ENCODE data around the gene CASR.

Gene CASR

DNA sequence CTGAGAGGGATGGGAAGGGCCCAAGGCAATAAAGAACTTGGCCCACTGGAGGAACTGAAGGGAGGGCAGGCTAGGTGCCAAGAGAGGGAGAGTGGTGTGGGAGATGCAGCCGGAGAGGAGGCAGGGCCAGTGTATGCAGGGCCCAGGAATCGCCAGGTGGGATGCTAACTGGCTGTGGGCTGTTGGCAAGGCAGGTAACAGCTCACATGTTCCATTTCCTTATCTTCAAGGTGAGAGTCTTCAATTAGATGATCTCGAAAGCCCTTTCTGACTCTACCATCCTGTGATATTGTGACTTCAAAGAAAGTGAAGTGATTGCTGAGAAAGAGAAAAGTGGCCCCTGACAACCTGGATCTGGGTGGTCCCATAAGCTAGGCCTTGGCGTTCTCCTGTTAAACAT, 49.0 kb downstream of the CASR start (continued):
- TF ChIP-seq ZNF518A (tag by site-specific recombination; conservative IDR thresholded peaks at IDR 0.05; ENCODE audit: low read depth) = no peak

GRCh38 chr3:122233101-122233952, 49.9 kb downstream of the CASR start:
- H3K4me1 ChIP-seq (ENCODE audit: control insufficient read depth, insufficient read depth, low read length) = no peaks in the 10 kb centered on the region
- POLR2A ChIA-PET = no interaction called here
- CTCF ChIA-PET = no interaction called here

DNA sequence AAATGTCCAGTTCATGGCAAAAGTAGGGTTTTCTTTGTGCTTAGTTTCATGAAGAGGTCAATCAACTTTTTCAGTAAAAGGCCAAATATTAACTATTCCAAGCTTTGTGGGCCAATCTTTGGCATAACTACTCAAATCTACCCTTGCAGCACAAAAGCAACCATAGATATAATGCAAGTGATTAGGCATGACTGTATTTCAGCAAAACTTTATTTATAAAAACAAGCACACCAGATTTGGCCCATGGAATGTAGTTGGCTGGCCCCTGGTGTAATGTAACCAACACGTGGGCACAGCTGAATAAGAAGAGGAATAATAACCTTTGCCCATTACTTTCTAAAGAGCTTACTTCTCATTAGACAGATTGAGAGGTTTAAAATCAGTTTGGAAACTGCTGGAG, 50.6 kb downstream of the CASR start:
- Histone ChIP-seq H3K4me3 (ENCODE audit: low read depth, low read length) (no peak overlapping the region), H3K27ac (ENCODE audit: extremely low read depth, low read depth, low read length) (no peak overlapping the region), H3K36me3 (ENCODE audit: control insufficient read depth in 2 of 2, insufficient read depth in 1 of 2, low read length in 2 of 2) (no peaks in the 10 kb centered on the region), H3K9me3 (ENCODE audit: control insufficient read depth, insufficient read depth, low read depth, low read length) (no peaks in the 10 kb centered on the region), H3K4me1 (ENCODE audit: control insufficient read depth, insufficient read depth, low read length) (no peaks in the 10 kb centered on the region)
- no peak for TF ChIP-seq ZNF518A (tag by site-specific recombination; conservative IDR thresholded peaks at IDR 0.05; ENCODE audit: low read depth)
- TF ChIP-seq ZNF561 (tag by site-specific recombination; IDR thresholded peaks at IDR 0.05; ENCODE audit: borderline replicate concordance) = no peak
- TF ChIP-seq ZBTB17 (tag by site-specific recombination; IDR thresholded peaks at IDR 0.05) = no peak
- CTCF ChIA-PET = interaction anchor here (0.7 kb wide), 1 partner anchor 238 kb away, joined by 6 read pairs; no protein-coding TSS in a partner anchor
- POLR2A ChIA-PET = no interaction called here

More at GRCh38 chr3:122233101-122233952, 49.9 kb downstream of the CASR start:
- Histone ChIP-seq H3K27ac (ENCODE audit: extremely low read depth, low read depth, low read length) (no peak overlapping the region), H3K4me3 (ENCODE audit: low read depth, low read length) (no peak overlapping the region), H3K9me3 (ENCODE audit: control insufficient read depth, insufficient read depth, low read depth, low read length) (no peaks in the 10 kb centered on the region), H3K36me3 (ENCODE audit: control insufficient read depth in 2 of 2, insufficient read depth in 1 of 2, low read length in 2 of 2) (no peaks in the 10 kb centered on the region)
- TF ChIP-seq ZNF157 (tag by site-specific recombination; IDR thresholded peaks at IDR 0.05) (no peak), ZFHX2 (tag by site-specific recombination; conservative IDR thresholded peaks at IDR 0.05) (no peak), KLF1 (tag by site-specific recombination; IDR thresholded peaks at IDR 0.05) (no peak), OSR2 (tag by site-specific recombination; IDR thresholded peaks at IDR 0.05) (no peak), ZNF654 (tag by site-specific recombination; IDR thresholded peaks at IDR 0.05; ENCODE audit: low read depth) (no peak)

DNA sequence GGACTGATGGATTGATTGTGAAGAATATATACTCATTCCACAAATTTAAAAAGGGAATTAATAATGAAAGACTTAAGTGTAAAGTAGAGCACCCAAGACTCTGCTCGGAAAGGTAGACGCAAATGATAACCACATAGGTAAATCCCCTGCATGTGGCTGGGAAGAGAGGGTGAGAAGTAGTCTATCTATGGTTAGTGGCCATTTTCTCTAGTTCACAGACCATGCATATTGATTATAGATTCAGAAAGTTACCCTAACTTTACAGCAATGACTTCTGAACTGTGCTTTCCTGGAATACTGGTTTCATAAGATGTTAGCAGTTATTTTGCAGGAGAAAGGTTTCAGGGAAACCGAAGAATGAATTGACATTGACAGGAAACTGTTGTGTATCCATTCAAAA, 51.7 kb downstream of the CASR start:
- ChIA-PET CTCF (no interaction called here), POLR2A (no interaction called here)
- H3K27ac ChIP-seq (ENCODE audit: extremely low read depth, low read depth, low read length) = no peak overlapping the region
- no peaks in the 10 kb centered on the region for H3K9me3 ChIP-seq (ENCODE audit: control insufficient read depth, insufficient read depth, low read depth, low read length)
- no peaks in the 10 kb centered on the region for H3K4me1 ChIP-seq (ENCODE audit: control insufficient read depth, insufficient read depth, low read length)
- H3K4me3 ChIP-seq (ENCODE audit: low read depth, low read length) = no peak overlapping the region
- no peaks in the 10 kb centered on the region for H3K36me3 ChIP-seq (ENCODE audit: control insufficient read depth in 2 of 2, insufficient read depth in 1 of 2, low read length in 2 of 2)
- TF ChIP-seq ZNF324 (tag by site-specific recombination; IDR thresholded peaks at IDR 0.05) (no peak), ZNF510 (tag by site-specific recombination; IDR thresholded peaks at IDR 0.05; ENCODE audit: insufficient replicate concordance) (no peak), ZNF704 (tag by site-specific recombination; IDR thresholded peaks at IDR 0.05) (no peak), MEIS1 (CRISPR knock-in tag; IDR thresholded peaks at IDR 0.05; ENCODE audit: borderline replicate concordance) (no peak), ZNF292 (tag by site-specific recombination; IDR thresholded peaks at IDR 0.05; ENCODE audit: borderline replicate concordance, low read depth) (no peak)
- TF ChIP-seq, protein P1, sequence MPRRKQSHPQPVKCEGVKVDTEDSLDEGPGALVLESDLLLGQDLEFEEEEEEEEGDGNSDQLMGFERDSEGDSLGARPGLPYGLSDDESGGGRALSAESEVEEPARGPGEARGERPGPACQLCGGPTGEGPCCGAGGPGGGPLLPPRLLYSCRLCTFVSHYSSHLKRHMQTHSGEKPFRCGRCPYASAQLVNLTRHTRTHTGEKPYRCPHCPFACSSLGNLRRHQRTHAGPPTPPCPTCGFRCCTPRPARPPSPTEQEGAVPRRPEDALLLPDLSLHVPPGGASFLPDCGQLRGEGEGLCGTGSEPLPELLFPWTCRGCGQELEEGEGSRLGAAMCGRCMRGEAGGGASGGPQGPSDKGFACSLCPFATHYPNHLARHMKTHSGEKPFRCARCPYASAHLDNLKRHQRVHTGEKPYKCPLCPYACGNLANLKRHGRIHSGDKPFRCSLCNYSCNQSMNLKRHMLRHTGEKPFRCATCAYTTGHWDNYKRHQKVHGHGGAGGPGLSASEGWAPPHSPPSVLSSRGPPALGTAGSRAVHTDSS (tag by site-specific recombination; IDR thresholded peaks at IDR 0.05) = no peak
- TF ChIP-seq, protein P2, sequence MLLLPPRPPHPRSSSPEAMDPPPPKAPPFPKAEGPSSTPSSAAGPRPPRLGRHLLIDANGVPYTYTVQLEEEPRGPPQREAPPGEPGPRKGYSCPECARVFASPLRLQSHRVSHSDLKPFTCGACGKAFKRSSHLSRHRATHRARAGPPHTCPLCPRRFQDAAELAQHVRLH (tag by site-specific recombination; IDR thresholded peaks at IDR 0.05) = no peak
